HG03064 (cell line): Measurements from ENCODE around the gene FAM163B.

Source experiments
- ATAC-seq: cut with Tn5 transposase; IDR thresholded peaks from one replicate; pipeline ENCODE4 v1.9.1; 2021; ENCODE audit warnings: low read depth; ENCODE audit not compliant: unreplicated experiment

The FAM163B gene

GRCh38 chr9:133609311-133610098 is at the start of gene FAM163B:
Gene FAM163B (minus strand): TSS chr9:133609389. CDS start chr9:133580223, 29,166 bp downstream.
- no peak for ATAC-seq

- no peak for ATAC-seq
Observed at GRCh38 chr9:133657120-133657661, 48.0 kb upstream of the FAM163B start.

GRCh38 chr9:133656211-133657119 is 47.3 kb upstream of the FAM163B start:
- ATAC-seq = no peak

GRCh38 chr9:133655701-133656100 is 46.5 kb upstream of the FAM163B start:
- no peak for ATAC-seq

- no peak for ATAC-seq
Observed at GRCh38 chr9:133654736-133655657, 45.8 kb upstream of the FAM163B start.

GRCh38 chr9:133653638-133654037 is 44.4 kb upstream of the FAM163B start:
- ATAC-seq = no peak

- ATAC-seq = no peak
Observed at GRCh38 chr9:133650026-133650425, 40.8 kb upstream of the FAM163B start.

GRCh38 chr9:133649194-133649593 is 40.0 kb upstream of the FAM163B start:
- ATAC-seq = no peak

- ATAC-seq = no peak
Observed at GRCh38 chr9:133647765-133648469, 38.7 kb upstream of the FAM163B start.

GRCh38 chr9:133647148-133647547 is 38.0 kb upstream of the FAM163B start:
- no peak for ATAC-seq

GRCh38 chr9:133645021-133645765 is 36.0 kb upstream of the FAM163B start:
- ATAC-seq = no peak

GRCh38 chr9:133643978-133644760 is 35.0 kb upstream of the FAM163B start:
- ATAC-seq = no peak

- ATAC-seq = no peak
Observed at GRCh38 chr9:133643362-133643755, 34.2 kb upstream of the FAM163B start.

- no peak for ATAC-seq
Observed at GRCh38 chr9:133642708-133643361, 33.6 kb upstream of the FAM163B start.

GRCh38 chr9:133641861-133642595 is 32.8 kb upstream of the FAM163B start:
- no peak for ATAC-seq

- ATAC-seq = no peak
Observed at GRCh38 chr9:133641396-133641655, 32.1 kb upstream of the FAM163B start.
